SKM-1 (cell line): ENCODE results near the gene ME2.
"Not testable (repeated sequence)": the region's sequence is repeated elsewhere in the genome, so short reads cannot be mapped to it uniquely, and the experiment has no call there.

ENCODE experiments used
- DNase-seq: peaks from one replicate; lab custom pipeline; 2025; ENCODE audit not compliant: unreplicated experiment; lab: John Stamatoyannopoulos, UW

ME2 gene

GRCh38 chr18:50859793-50860555 is 18.9 kb upstream of the ME2 start:
- DNase-seq, result no peak

- no peak for DNase-seq
Observed at GRCh38 chr18:50861617-50862016, 17.3 kb upstream of the ME2 start.

- DNase-seq, result peak; percentile 89
Observed at GRCh38 chr18:50862401-50862800, 16.5 kb upstream of the ME2 start.

- DNase-seq, result no peak
Observed at GRCh38 chr18:50863840-50864375, 15.0 kb upstream of the ME2 start.

GRCh38 chr18:50866765-50867164 is 12.2 kb upstream of the ME2 start:
- no peak for DNase-seq

GRCh38 chr18:50869150-50869549 is 9.8 kb upstream of the ME2 start:
- no peak for DNase-seq

GRCh38 chr18:50870138-50870845 is 8.6 kb upstream of the ME2 start:
- DNase-seq, result no peak

GRCh38 chr18:50871846-50872245 is 7.1 kb upstream of the ME2 start:
- DNase-seq, result no peak

- DNase-seq, result no peak
Observed at GRCh38 chr18:50875966-50876536, 2.9 kb upstream of the ME2 start.

- no peak for DNase-seq
Observed at GRCh38 chr18:50877545-50878265, 1.2 kb upstream of the ME2 start.

GRCh38 chr18:50879302-50880118 is 592 bp downstream of the ME2 start:
- DNase-seq, result no peak

- DNase-seq, result no peak
Observed at GRCh38 chr18:50880119-50880465, 1.2 kb downstream of the ME2 start.

GRCh38 chr18:50880944-50881343 is 2.0 kb downstream of the ME2 start:
- not testable (repeated sequence) for DNase-seq

- DNase-seq, result no peak
Observed at GRCh38 chr18:50886929-50887328, 8.0 kb downstream of the ME2 start.

- DNase-seq, result no peak
Observed at GRCh38 chr18:50895350-50896045, 16.6 kb downstream of the ME2 start.

GRCh38 chr18:50896093-50896492 is 17.2 kb downstream of the ME2 start:
- no peak for DNase-seq

GRCh38 chr18:50898919-50899318 is 20.0 kb downstream of the ME2 start:
- no peak for DNase-seq

GRCh38 chr18:50902797-50903196 is 23.9 kb downstream of the ME2 start:
- no peak for DNase-seq

- DNase-seq, result no peak
Observed at GRCh38 chr18:50906843-50907242, 27.9 kb downstream of the ME2 start.

GRCh38 chr18:50909261-50909660 is 30.3 kb downstream of the ME2 start:
- DNase-seq, result no peak
